Measurements from ENCODE around the gene FLII. TPM values are rescaled to one million over a fixed set of nuclear protein-coding genes. Genes with fewer than 3 reads are reported as not detected.
A peak's percentile ranks its signal among the peaks of the same experiment; 100 is the strongest.

Gene FLII
- total RNA-seq, 1 donor from 2014 or later = 275 TPM

GRCh38 chr17:18256351-18256750 lies 2.2 kb downstream of the FLII start:
- H3K27me3 Mint-ChIP-seq = no peaks in the 10 kb centered on the region
- H3K27ac Mint-ChIP-seq = no peak overlapping the region
- peaks cover 23% of the 10 kb centered on the region for H3K4me1 Mint-ChIP-seq
- no peak for DNase-seq
- intact Hi-C loops (cut with micrococcal nuclease) = loop anchor here (5.0 kb wide), 1 partner anchor 106 kb away; the partner anchor contains the start of gene SHMT1
- no peak overlapping the region for H3K4me3 Mint-ChIP-seq
- peaks cover 36% of the 10 kb centered on the region for H3K36me3 Mint-ChIP-seq (ENCODE audit: low read depth)
- H3K9me3 Mint-ChIP-seq = no peaks in the 10 kb centered on the region

GRCh38 chr17:18254888-18255649 lies 3.5 kb downstream of the FLII start:
- Mint-ChIP-seq H3K4me3 (no peak overlapping the region), H3K27ac (no peak overlapping the region), H3K36me3 (ENCODE audit: low read depth) (peaks cover 47% of the 10 kb centered on the region), H3K27me3 (no peaks in the 10 kb centered on the region), H3K4me1 (peaks cover 21% of the 10 kb centered on the region), H3K9me3 (no peaks in the 10 kb centered on the region)
- intact Hi-C loops (cut with micrococcal nuclease) = loop anchor here (5.0 kb wide), 1 partner anchor 107 kb away; the partner anchor contains the start of gene SHMT1
- DNase-seq = no peak

- H3K27ac Mint-ChIP-seq = no peak overlapping the region
These were observed 4.4 kb downstream of the FLII start for GRCh38 chr17:18253947-18254821.

GRCh38 chr17:18253187-18253884 lies 5.2 kb downstream of the FLII start:
- intact Hi-C loops (cut with micrococcal nuclease) = no loop called here
- H3K36me3 Mint-ChIP-seq (ENCODE audit: low read depth) = peaks cover 54% of the 10 kb centered on the region
- H3K27me3 Mint-ChIP-seq = no peaks in the 10 kb centered on the region
- no peak overlapping the region for H3K4me3 Mint-ChIP-seq
- H3K9me3 Mint-ChIP-seq = no peaks in the 10 kb centered on the region
- H3K27ac Mint-ChIP-seq = no peak overlapping the region
- H3K4me1 Mint-ChIP-seq = peaks cover 16% of the 10 kb centered on the region
- no peak for DNase-seq

More at GRCh38 chr17:18253947-18254821, 4.4 kb downstream of the FLII start:
- no peak for DNase-seq
- H3K4me3 Mint-ChIP-seq = no peak overlapping the region
- H3K4me1 Mint-ChIP-seq = peaks cover 17% of the 10 kb centered on the region
- peaks cover 51% of the 10 kb centered on the region for H3K36me3 Mint-ChIP-seq (ENCODE audit: low read depth)
- H3K9me3 Mint-ChIP-seq = no peaks in the 10 kb centered on the region
- no peaks in the 10 kb centered on the region for H3K27me3 Mint-ChIP-seq
- intact Hi-C loops (cut with micrococcal nuclease) = no loop called here

GRCh38 chr17:18252160-18252559 lies 6.4 kb downstream of the FLII start:
- H3K4me3 Mint-ChIP-seq = no peak overlapping the region
- no peaks in the 10 kb centered on the region for H3K27me3 Mint-ChIP-seq
- H3K4me1 Mint-ChIP-seq = peaks cover 12% of the 10 kb centered on the region
- intact Hi-C loops (cut with micrococcal nuclease) = no loop called here
- H3K36me3 Mint-ChIP-seq (ENCODE audit: low read depth) = peaks cover 58% of the 10 kb centered on the region
- no peak overlapping the region for H3K27ac Mint-ChIP-seq
- H3K9me3 Mint-ChIP-seq = no peaks in the 10 kb centered on the region
- no peak for DNase-seq

GRCh38 chr17:18251204-18251603 lies 7.3 kb downstream of the FLII start:
- intact Hi-C loops (cut with micrococcal nuclease) = no loop called here
- DNase-seq = no peak
- Mint-ChIP-seq H3K4me1 (peaks cover 6% of the 10 kb centered on the region), H3K4me3 (no peak overlapping the region), H3K27me3 (no peaks in the 10 kb centered on the region), H3K27ac (no peak overlapping the region), H3K36me3 (ENCODE audit: low read depth) (peaks cover 62% of the 10 kb centered on the region), H3K9me3 (no peaks in the 10 kb centered on the region)

GRCh38 chr17:18250708-18251107 lies 7.8 kb downstream of the FLII start:
- Mint-ChIP-seq H3K36me3 (ENCODE audit: low read depth) (peaks cover 57% of the 10 kb centered on the region), H3K4me1 (peaks cover 6% of the 10 kb centered on the region), H3K9me3 (no peaks in the 10 kb centered on the region), H3K27ac (no peak overlapping the region), H3K4me3 (no peak overlapping the region), H3K27me3 (no peaks in the 10 kb centered on the region)
- no peak for DNase-seq
- intact Hi-C loops (cut with micrococcal nuclease) = no loop called here

- Mint-ChIP-seq H3K27me3 (no peaks in the 10 kb centered on the region), H3K27ac (no peak overlapping the region), H3K36me3 (ENCODE audit: low read depth) (peaks cover 59% of the 10 kb centered on the region), H3K4me3 (no peak overlapping the region), H3K9me3 (no peaks in the 10 kb centered on the region), H3K4me1 (peaks cover 6% of the 10 kb centered on the region)
- intact Hi-C loops (cut with micrococcal nuclease) = no loop called here
- no peak for DNase-seq
These were observed 8.3 kb downstream of the FLII start for GRCh38 chr17:18250259-18250658.

GRCh38 chr17:18248811-18249210 lies 9.7 kb downstream of the FLII start:
- Mint-ChIP-seq H3K4me3 (no peak overlapping the region), H3K4me1 (peaks cover 6% of the 10 kb centered on the region), H3K27me3 (no peaks in the 10 kb centered on the region), H3K36me3 (ENCODE audit: low read depth) (peaks cover 53% of the 10 kb centered on the region), H3K27ac (no peak overlapping the region), H3K9me3 (no peaks in the 10 kb centered on the region)
- no peak for DNase-seq
- intact Hi-C loops (cut with micrococcal nuclease) = loop anchor here (2.0 kb wide), 1 partner anchor 66 kb away; the partner anchor contains the start of genes SMCR8 and TOP3A

- H3K27ac Mint-ChIP-seq = no peak overlapping the region
These were observed 10.2 kb downstream of the FLII start for GRCh38 chr17:18248300-18248731.

GRCh38 chr17:18247613-18248001 lies 10.9 kb downstream of the FLII start:
- H3K4me3 Mint-ChIP-seq = no peak overlapping the region
- H3K36me3 Mint-ChIP-seq (ENCODE audit: low read depth) = peaks cover 47% of the 10 kb centered on the region
- no peak for DNase-seq
- no peak overlapping the region for H3K27ac Mint-ChIP-seq
- H3K4me1 Mint-ChIP-seq = peaks cover 6% of the 10 kb centered on the region
- intact Hi-C loops (cut with micrococcal nuclease) = loop anchor here (2.0 kb wide), 1 partner anchor 67 kb away; the partner anchor contains the start of genes SMCR8 and TOP3A
- H3K27me3 Mint-ChIP-seq = no peaks in the 10 kb centered on the region
- no peaks in the 10 kb centered on the region for H3K9me3 Mint-ChIP-seq

More at GRCh38 chr17:18248300-18248731, 10.2 kb downstream of the FLII start:
- intact Hi-C loops (cut with micrococcal nuclease) = loop anchor here (2.0 kb wide), 1 partner anchor 66 kb away; the partner anchor contains the start of genes SMCR8 and TOP3A
- DNase-seq = peak; percentile 90
- Mint-ChIP-seq H3K9me3 (no peaks in the 10 kb centered on the region), H3K36me3 (ENCODE audit: low read depth) (peaks cover 50% of the 10 kb centered on the region), H3K27me3 (no peaks in the 10 kb centered on the region), H3K4me1 (peaks cover 6% of the 10 kb centered on the region), H3K4me3 (no peak overlapping the region)

- H3K27me3 Mint-ChIP-seq = no peaks in the 10 kb centered on the region
- peaks cover 44% of the 10 kb centered on the region for H3K36me3 Mint-ChIP-seq (ENCODE audit: low read depth)
- DNase-seq = peak; percentile 83
- no peak overlapping the region for H3K4me3 Mint-ChIP-seq
- intact Hi-C loops (cut with micrococcal nuclease) = no loop called here
- no peaks in the 10 kb centered on the region for H3K9me3 Mint-ChIP-seq
- peaks cover 6% of the 10 kb centered on the region for H3K4me1 Mint-ChIP-seq
- H3K27ac Mint-ChIP-seq = no peak overlapping the region
These were observed 11.5 kb downstream of the FLII start for GRCh38 chr17:18246880-18247612.
